ENCODE results near the gene F7. TPM values are rescaled to one million over a fixed set of nuclear protein-coding genes. Genes with fewer than 3 reads are reported as not detected.
"Not testable (repeated sequence)": the region's sequence is repeated elsewhere in the genome, so short reads cannot be mapped to it uniquely, and the experiment has no call there.

The F7 gene
- total and polyA plus RNA-seq, 3 experiments from 2014 or later: 0.14 to 0.29 (median 0.22) TPM

DNA sequence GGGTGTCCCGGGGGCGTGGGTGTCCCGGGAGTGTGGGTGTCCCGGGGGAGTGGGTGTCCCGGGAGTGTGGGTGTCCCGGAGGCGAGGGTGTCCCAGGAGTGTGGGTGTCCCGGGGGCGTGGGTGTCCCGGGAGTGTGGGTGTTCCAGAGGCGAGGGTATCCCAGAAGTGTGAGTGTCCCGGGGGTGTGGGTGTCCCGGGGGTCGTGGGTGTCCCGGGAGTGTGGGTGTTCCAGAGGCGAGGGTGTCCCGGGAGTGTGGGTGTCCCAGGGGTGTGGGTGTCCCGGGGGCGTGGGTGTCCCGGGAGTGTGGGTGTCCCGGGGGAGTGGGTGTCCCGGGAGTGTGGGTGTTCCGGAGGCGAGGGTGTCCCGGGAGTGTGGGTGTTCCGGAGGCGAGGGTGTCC, 2.9 kb downstream of the F7 start:
- H3K36me3 ChIP-seq (ENCODE audit: insufficient read depth, low read length); H3K27me3 ChIP-seq (ENCODE audit: insufficient read depth, low read length, poor library complexity, severe bottlenecking); H3K4me1 Mint-ChIP-seq; H3K27ac Mint-ChIP-seq; H3K4me3 Mint-ChIP-seq; H3K27ac ChIP-seq (ENCODE audit: low read depth, low read length); H3K27me3 Mint-ChIP-seq; H3K9me3 ChIP-seq (ENCODE audit: low read length); H3K4me3 ChIP-seq (ENCODE audit: low read length); POLR2A ChIA-PET; CTCF ChIA-PET; H3K4me1 ChIP-seq (ENCODE audit: insufficient read depth, low read length); H3K9me3 Mint-ChIP-seq; H3K36me3 Mint-ChIP-seq: not testable (repeated sequence)
- DNase-seq: peak in 1 of 5 donors; percentile 18

DNA sequence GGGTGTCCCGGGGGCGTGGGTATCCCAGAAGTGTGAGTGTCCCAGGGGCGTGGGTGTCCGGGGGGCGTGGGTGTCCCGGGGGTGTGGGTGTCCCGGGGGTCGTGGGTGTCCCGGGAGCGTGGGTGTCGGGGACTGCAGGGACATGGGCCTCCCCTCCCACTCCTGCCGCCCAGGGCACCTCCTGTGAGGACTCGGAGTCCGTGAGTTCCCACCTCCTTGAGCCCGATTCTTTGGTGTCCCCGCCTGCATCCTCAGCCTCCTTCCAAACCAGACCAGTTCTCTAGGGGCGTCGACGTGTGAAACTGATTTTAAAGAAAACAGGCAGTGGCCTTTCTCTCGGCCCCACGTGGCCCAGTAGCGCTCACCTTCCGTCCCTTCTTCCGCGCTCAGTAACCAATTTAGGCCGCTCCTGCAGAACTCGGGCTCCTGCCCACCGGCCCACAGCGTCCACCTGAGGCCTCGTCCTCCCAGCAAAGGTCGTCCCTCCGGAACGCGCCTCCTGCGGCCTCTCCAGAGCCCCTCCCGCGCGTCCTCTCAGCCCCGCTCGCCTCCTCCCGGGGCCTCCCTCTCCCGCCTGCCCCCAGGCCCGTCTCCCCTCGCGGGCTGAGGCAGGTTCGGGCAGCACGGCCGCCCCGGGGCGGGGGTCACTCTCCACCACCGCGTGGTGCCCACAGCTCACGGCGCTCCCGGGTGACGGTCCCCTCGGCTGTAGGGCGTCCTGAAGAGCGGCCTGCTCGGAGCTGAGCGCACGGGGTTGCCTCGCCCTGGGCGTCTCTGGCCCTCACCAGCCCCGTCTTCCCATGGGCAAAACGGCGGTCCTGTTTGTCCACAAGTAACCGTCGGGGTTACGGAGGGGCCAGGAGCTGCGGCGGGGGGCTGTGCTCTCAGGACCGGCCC, 3.8 kb downstream of the F7 start:
- no peaks in the 10 kb centered on the region for H3K36me3 ChIP-seq (ENCODE audit: insufficient read depth, low read length)
- Mint-ChIP-seq H3K4me1 (no peaks in the 10 kb centered on the region), H3K27ac (no peak overlapping the region), H3K36me3 (no peaks in the 10 kb centered on the region), H3K27me3 (peaks cover 0 to 1% of the 10 kb centered on the region in 2 donors), H3K9me3 (no peaks in the 10 kb centered on the region), H3K4me3 (peak overlapping the region; percentile 23 to 65 (median 49))
- H3K9me3 ChIP-seq (ENCODE audit: low read length): no peaks in the 10 kb centered on the region
- H3K4me3 ChIP-seq (ENCODE audit: low read length): no peak overlapping the region
- CTCF ChIA-PET: no interaction called here
- peaks cover 4% of the 10 kb centered on the region for H3K27me3 ChIP-seq (ENCODE audit: insufficient read depth, low read length, poor library complexity, severe bottlenecking)
- peak in 1 of 5 donors; percentile 39 for DNase-seq
- no peaks in the 10 kb centered on the region for H3K4me1 ChIP-seq (ENCODE audit: insufficient read depth, low read length)
- POLR2A ChIA-PET: no interaction called here
- no peak overlapping the region for H3K27ac ChIP-seq (ENCODE audit: low read depth, low read length)

DNA sequence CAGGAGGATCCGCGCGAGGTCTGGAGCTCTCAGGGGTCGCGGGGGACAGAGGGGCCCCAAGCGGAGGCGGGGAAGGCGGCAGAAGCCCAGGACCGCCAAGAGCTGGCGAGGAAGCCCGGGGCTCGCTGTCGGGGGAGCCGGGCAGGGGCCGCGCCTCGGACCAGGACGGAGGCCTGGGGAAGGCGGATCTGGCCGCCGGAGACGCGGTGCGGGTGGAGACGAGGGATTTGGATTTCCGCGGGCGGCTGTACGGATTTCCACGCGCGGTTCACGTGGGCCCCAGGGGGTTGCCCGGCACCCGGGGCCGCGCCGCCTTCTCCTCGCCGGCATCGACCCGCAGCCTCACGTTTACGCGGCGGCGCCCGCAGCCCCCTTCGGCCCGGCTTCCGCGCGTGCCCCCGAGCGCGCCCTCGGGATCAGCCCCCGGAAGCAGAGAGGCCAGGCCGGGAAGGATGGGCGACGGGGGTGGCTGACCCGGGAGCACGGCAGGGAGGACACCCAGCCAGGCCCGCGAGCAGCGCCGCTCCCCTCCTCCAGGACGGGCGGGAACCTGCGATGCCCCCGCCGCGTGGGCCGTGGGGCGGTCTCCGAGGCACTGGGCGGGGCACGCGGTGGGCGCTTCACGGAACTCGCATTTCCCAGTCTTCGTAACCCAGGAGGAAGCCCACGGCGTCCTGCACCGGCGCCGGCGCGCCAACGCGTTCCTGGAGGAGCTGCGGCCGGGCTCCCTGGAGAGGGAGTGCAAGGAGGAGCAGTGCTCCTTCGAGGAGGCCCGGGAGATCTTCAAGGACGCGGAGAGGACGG, 4.7 kb downstream of the F7 start:
- peak overlapping the region; percentile 19 to 76 (median 66) for H3K4me3 Mint-ChIP-seq
- H3K4me1 ChIP-seq (ENCODE audit: insufficient read depth, low read length): no peaks in the 10 kb centered on the region
- peak overlapping the region; percentile 32 for H3K4me3 ChIP-seq (ENCODE audit: low read length)
- peak in 4 of 5 donors; percentile 14 to 56 (median 24) for DNase-seq
- H3K9me3 ChIP-seq (ENCODE audit: low read length): no peaks in the 10 kb centered on the region
- no peaks in the 10 kb centered on the region for H3K4me1 Mint-ChIP-seq
- H3K27ac ChIP-seq (ENCODE audit: low read depth, low read length): no peak overlapping the region
- POLR2A ChIA-PET: no interaction called here
- peaks cover 4% of the 10 kb centered on the region for H3K27me3 ChIP-seq (ENCODE audit: insufficient read depth, low read length, poor library complexity, severe bottlenecking)
- H3K27me3 Mint-ChIP-seq: peaks cover 0 to 1% of the 10 kb centered on the region in 2 donors
- no peak overlapping the region for H3K27ac Mint-ChIP-seq
- no peaks in the 10 kb centered on the region for H3K9me3 Mint-ChIP-seq
- CTCF ChIA-PET: no interaction called here
- no peaks in the 10 kb centered on the region for H3K36me3 ChIP-seq (ENCODE audit: insufficient read depth, low read length)
- no peaks in the 10 kb centered on the region for H3K36me3 Mint-ChIP-seq

DNA sequence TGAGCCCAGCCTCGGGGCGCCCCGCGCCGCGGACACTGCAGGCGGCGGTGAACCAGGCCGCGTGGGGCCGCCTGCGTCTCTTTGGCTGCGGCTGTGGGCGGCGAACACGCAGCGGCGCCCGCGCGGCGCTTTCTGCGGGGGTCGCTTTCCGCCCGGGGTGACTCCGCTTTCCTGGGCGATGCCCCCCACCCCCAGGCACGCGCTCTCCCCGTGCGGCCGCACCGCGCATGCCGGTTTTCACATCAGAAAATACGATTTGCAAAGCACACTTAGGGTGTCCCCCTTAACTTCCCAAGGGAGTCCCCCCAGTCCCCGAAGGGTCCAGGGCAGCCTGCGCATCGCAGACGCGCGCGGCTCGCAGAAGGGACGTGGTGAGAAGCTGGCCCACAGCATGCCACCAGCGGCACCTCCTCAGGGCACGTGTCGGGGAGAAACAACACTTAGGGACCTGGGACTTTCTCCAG, 5.3 kb downstream of the F7 start:
- no peak overlapping the region for H3K27ac ChIP-seq (ENCODE audit: low read depth, low read length)
- H3K27me3 Mint-ChIP-seq: peaks cover 0 to 1% of the 10 kb centered on the region in 2 donors
- no peaks in the 10 kb centered on the region for H3K36me3 ChIP-seq (ENCODE audit: insufficient read depth, low read length)
- H3K27me3 ChIP-seq (ENCODE audit: insufficient read depth, low read length, poor library complexity, severe bottlenecking): peaks cover 4% of the 10 kb centered on the region
- no peaks in the 10 kb centered on the region for H3K4me1 ChIP-seq (ENCODE audit: insufficient read depth, low read length)
- H3K9me3 Mint-ChIP-seq: no peaks in the 10 kb centered on the region
- ChIA-PET POLR2A (no interaction called here), CTCF (no interaction called here)
- H3K4me1 Mint-ChIP-seq: no peaks in the 10 kb centered on the region
- no peaks in the 10 kb centered on the region for H3K9me3 ChIP-seq (ENCODE audit: low read length)
- no peak overlapping the region for H3K27ac Mint-ChIP-seq
- peak overlapping the region; percentile 32 for H3K4me3 ChIP-seq (ENCODE audit: low read length)
- peak in 1 of 5 donors; percentile 46 for DNase-seq
- peak overlapping the region; percentile 27 to 76 (median 66) for H3K4me3 Mint-ChIP-seq
- no peaks in the 10 kb centered on the region for H3K36me3 Mint-ChIP-seq

DNA sequence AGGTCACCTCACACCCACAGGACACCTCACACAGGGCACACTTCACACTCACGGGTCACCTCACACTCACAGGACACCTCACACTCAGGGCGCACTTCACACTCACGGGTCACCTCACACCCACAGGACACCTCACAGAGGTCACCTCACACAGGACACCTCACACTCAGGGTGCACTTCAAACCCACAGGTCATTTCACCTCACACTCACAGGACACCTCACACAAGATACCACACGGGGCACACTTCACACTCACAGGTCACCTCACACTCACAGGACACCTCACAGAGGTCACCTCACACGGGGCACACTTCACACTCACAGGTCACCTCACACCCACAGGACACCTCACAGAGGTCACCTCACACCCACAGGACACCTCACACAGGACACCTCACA, 6.2 kb downstream of the F7 start:
- H3K27me3 Mint-ChIP-seq; H3K36me3 Mint-ChIP-seq; H3K27me3 ChIP-seq (ENCODE audit: insufficient read depth, low read length, poor library complexity, severe bottlenecking); CTCF ChIA-PET; H3K36me3 ChIP-seq (ENCODE audit: insufficient read depth, low read length); POLR2A ChIA-PET; H3K27ac Mint-ChIP-seq; H3K4me3 Mint-ChIP-seq; H3K9me3 ChIP-seq (ENCODE audit: low read length); H3K4me1 Mint-ChIP-seq; H3K4me3 ChIP-seq (ENCODE audit: low read length); H3K4me1 ChIP-seq (ENCODE audit: insufficient read depth, low read length); H3K27ac ChIP-seq (ENCODE audit: low read depth, low read length); H3K9me3 Mint-ChIP-seq: not testable (repeated sequence)
- DNase-seq: peak in 1 of 5 donors; percentile 26

DNA sequence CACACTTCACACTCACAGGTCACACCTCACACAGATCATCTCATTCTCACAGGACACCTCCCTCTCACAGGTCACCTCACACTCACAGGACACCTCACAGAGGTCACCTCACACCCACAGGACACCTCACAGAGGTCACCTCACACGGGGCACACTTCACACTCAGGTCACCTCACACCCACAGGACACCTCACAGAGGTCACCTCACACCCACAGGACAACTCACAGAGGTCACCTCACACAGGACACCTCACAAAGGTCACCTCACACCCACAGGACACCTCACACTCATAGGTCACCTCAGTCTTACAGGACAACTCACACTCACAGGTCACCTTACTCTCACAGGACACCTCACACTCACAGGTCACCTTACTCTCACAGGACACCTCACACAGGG, 6.9 kb downstream of the F7 start:
- CTCF ChIA-PET: not testable (repeated sequence)

DNA sequence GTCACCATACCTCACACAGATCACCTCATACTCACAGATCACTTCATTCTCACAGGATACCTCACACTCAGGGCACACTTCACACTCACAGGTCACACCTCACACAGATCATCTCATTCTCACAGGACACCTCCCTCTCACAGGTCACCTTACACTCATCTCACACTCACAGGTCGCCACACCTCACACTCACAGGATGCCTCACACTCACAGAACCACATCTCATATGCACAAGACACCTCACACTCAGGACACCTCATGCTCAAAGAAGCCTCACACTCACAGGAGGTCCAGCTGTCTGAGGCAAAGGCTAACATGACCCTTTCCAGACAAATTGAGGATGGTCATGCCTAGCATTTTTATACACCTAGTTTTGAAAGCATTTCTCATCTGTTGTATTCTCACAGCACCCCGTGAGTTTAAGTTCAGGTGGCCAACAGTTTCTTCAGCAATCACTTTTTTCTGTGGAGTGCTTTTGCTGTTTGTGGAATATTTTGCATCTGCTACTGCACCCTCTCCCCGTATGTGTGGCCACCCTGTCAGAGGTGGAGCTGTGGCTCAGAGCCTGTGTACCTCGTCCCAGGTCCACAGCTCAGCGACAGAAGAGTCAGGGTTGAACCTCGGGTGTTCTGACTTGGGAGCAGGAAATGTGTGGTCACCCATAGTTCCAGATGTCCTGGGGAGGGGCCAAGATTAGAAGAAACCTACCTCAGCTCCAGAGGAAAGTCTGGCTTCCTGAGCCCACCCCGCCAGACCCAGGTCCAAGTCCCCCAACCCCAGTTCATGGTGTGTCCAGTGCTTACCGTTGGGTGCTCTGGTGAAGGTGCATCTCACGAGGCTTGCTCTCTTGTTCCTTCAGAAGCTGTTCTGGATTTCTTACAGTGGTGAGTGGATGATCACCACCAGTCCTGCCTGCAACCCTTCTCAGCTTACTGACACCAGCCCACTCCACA, 7.6 kb downstream of the F7 start:
- peaks cover 1 to 5% of the 10 kb centered on the region in 2 donors for H3K27me3 Mint-ChIP-seq
- no peaks in the 10 kb centered on the region for H3K4me1 Mint-ChIP-seq
- ChIA-PET POLR2A (no interaction called here), CTCF (no interaction called here)
- no peak overlapping the region for H3K27ac Mint-ChIP-seq
- Histone ChIP-seq H3K4me1 (ENCODE audit: insufficient read depth, low read length) (no peaks in the 10 kb centered on the region), H3K4me3 (ENCODE audit: low read length) (no peak overlapping the region), H3K9me3 (ENCODE audit: low read length) (no peaks in the 10 kb centered on the region), H3K27ac (ENCODE audit: low read depth, low read length) (no peak overlapping the region), H3K36me3 (ENCODE audit: insufficient read depth, low read length) (no peaks in the 10 kb centered on the region), H3K27me3 (ENCODE audit: insufficient read depth, low read length, poor library complexity, severe bottlenecking) (peaks cover 4% of the 10 kb centered on the region)
- no peaks in the 10 kb centered on the region for H3K9me3 Mint-ChIP-seq
- no peaks in the 10 kb centered on the region for H3K36me3 Mint-ChIP-seq
- peak in 1 of 5 donors; percentile 9 for DNase-seq
- peak overlapping the region in 1 of 7 donors; percentile 27 for H3K4me3 Mint-ChIP-seq

More for the DNA sequence above, 6.9 kb downstream of the F7 start:
- H3K27me3 Mint-ChIP-seq; H3K36me3 ChIP-seq (ENCODE audit: insufficient read depth, low read length); H3K4me1 ChIP-seq (ENCODE audit: insufficient read depth, low read length); H3K4me1 Mint-ChIP-seq; H3K4me3 Mint-ChIP-seq; H3K9me3 Mint-ChIP-seq; H3K27ac ChIP-seq (ENCODE audit: low read depth, low read length); H3K4me3 ChIP-seq (ENCODE audit: low read length); POLR2A ChIA-PET; H3K27ac Mint-ChIP-seq; H3K9me3 ChIP-seq (ENCODE audit: low read length); H3K27me3 ChIP-seq (ENCODE audit: insufficient read depth, low read length, poor library complexity, severe bottlenecking); H3K36me3 Mint-ChIP-seq: not testable (repeated sequence)
- peak in 1 of 5 donors; percentile 9 for DNase-seq
